IMR-90 (cell line): ENCODE results near the gene MVP.

Source experiments
- CTCF ChIP-seq: conservative IDR thresholded peaks from 2 replicates; pipeline ENCODE4 v1.5.1; 2012; ENCODE audit warnings: mild to moderate bottlenecking, low read depth, low read length, improper control_type of control experiment
- MAFK ChIP-seq: IDR thresholded peaks from 2 replicates; pipeline ENCODE4 v1.6.1; 2012; ENCODE audit warnings: low read depth, low read length, improper control_type of control experiment
- POLR2A ChIP-seq: IDR thresholded peaks from 2 replicates; pipeline ENCODE4 v1.6.1; 2012; ENCODE audit warnings: mild to moderate bottlenecking, low read depth, low read length
- RAD21 ChIP-seq: IDR thresholded peaks from 2 replicates; pipeline ENCODE4 v1.6.1; 2012; ENCODE audit warnings: low read length, improper control_type of control experiment
- RFX5 ChIP-seq: IDR thresholded peaks from 2 replicates; pipeline ENCODE4 v1.8.0; 2012; ENCODE audit warnings: low read depth, mild to moderate bottlenecking, low read length, moderate library complexity
- SMC3 ChIP-seq: fragments of 150-350 bp; IDR thresholded peaks from 2 replicates; pipeline ENCODE4 v1.6.1; 2016; ENCODE audit warnings: low read depth, mild to moderate bottlenecking, antibody characterized with exemption, low read length, moderate library complexity

DNA sequence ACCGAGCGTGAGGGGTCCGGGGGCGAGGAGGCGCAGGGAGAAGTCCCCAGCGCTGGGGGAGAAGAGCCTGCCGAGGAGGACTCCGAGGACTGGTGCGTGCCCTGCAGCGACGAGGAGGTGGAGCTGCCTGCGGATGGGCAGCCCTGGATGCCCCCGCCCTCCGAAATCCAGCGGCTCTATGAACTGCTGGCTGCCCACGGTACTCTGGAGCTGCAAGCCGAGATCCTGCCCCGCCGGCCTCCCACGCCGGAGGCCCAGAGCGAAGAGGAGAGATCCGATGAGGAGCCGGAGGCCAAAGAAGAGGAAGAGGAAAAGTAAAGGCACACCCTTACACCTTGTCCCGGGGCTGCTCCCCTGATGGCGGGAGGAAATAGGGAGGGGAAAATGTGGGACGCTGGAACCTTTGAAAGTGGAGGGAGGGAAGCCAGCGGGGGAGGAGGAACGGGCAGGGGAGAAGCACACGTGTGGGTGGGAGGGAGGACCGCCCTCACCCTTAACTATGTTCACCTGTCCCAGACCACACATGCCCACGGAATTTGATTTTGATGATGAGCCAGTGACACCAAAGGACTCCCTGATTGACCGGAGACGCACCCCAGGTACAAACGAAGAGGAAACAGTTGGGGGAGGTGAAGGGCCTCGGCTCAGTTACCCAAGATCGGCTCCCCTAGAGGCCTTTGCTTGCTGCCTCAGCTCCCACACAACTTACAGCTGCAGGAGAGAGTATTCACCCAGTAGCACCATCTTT lies 3.4 kb upstream of the MVP start:
- no peak for TF ChIP-seq POLR2A
- TF ChIP-seq CTCF: no peak
- no peak for TF ChIP-seq MAFK
- no peak for TF ChIP-seq RFX5
- no peak for TF ChIP-seq RAD21
- TF ChIP-seq SMC3: no peak; the same call in 1 of the 2 replicates
